ENCODE measurements around the gene MED9.

The MED9 gene

GRCh38 chr17:17506893-17507464 lies 30.2 kb downstream of the MED9 start:
- ChIA-PET CTCF (interaction anchor here (0.7 to 1.0 kb wide), 2 partner anchors 61 to 517 kb away, joined by 3 to 4 read pairs; no protein-coding TSS in a partner anchor), POLR2A (interaction anchor here (1.0 kb wide), 1 partner anchor 10 kb away, joined by 3 read pairs; no protein-coding TSS in a partner anchor)
- Histone ChIP-seq H3K36me3 (ENCODE audit: control insufficient read depth in 2 of 2, insufficient read depth in 1 of 2, low read length in 2 of 2) (no peaks in the 10 kb centered on the region), H3K27ac (ENCODE audit: extremely low read depth, low read depth, low read length) (no peak overlapping the region), H3K9me3 (ENCODE audit: control insufficient read depth, insufficient read depth, low read depth, low read length) (no peaks in the 10 kb centered on the region), H3K4me1 (ENCODE audit: control insufficient read depth, insufficient read depth, low read length) (no peaks in the 10 kb centered on the region), H3K4me3 (ENCODE audit: low read depth, low read length) (no peak overlapping the region)
- no peak for TF ChIP-seq ZNF560 (tag by site-specific recombination; IDR thresholded peaks at IDR 0.05; ENCODE audit: borderline replicate concordance)
- TF ChIP-seq ZFP3 (tag by site-specific recombination; IDR thresholded peaks at IDR 0.05; ENCODE audit: low read depth): no peak
- TF ChIP-seq ZNF600 (tag by site-specific recombination; IDR thresholded peaks at IDR 0.05): no peak
- no peak for TF ChIP-seq ZBTB21 (tag by site-specific recombination; IDR thresholded peaks at IDR 0.05)
- TF ChIP-seq ZNF544 (tag by site-specific recombination; IDR thresholded peaks at IDR 0.05): no peak
- no peak for TF ChIP-seq ZNF132 (tag by site-specific recombination; IDR thresholded peaks at IDR 0.05; ENCODE audit: borderline replicate concordance)
- TF ChIP-seq ZNF707 (tag by site-specific recombination; IDR thresholded peaks at IDR 0.05): no peak

GRCh38 chr17:17507465-17508011 lies 30.7 kb downstream of the MED9 start:
- Histone ChIP-seq H3K36me3 (ENCODE audit: control insufficient read depth in 2 of 2, insufficient read depth in 1 of 2, low read length in 2 of 2) (no peaks in the 10 kb centered on the region), H3K4me1 (ENCODE audit: control insufficient read depth, insufficient read depth, low read length) (no peaks in the 10 kb centered on the region), H3K9me3 (ENCODE audit: control insufficient read depth, insufficient read depth, low read depth, low read length) (no peaks in the 10 kb centered on the region), H3K4me3 (ENCODE audit: low read depth, low read length) (no peak overlapping the region), H3K27ac (ENCODE audit: extremely low read depth, low read depth, low read length) (no peak overlapping the region)
- no peak for TF ChIP-seq FEZF1 (tag by site-specific recombination; IDR thresholded peaks at IDR 0.05)
- TF ChIP-seq ZNF692 (tag by site-specific recombination; IDR thresholded peaks at IDR 0.05): no peak
- no peak for TF ChIP-seq ZNF670 (tag by site-specific recombination; IDR thresholded peaks at IDR 0.05; ENCODE audit: low read depth)
- no peak for TF ChIP-seq SP3 (tag by site-specific recombination; IDR thresholded peaks at IDR 0.05)
- no peak for TF ChIP-seq KLF16 (tag by site-specific recombination; IDR thresholded peaks at IDR 0.05)
- no peak for TF ChIP-seq ZNF266 (tag by site-specific recombination; IDR thresholded peaks at IDR 0.05; ENCODE audit: low read depth)
- TF ChIP-seq ZNF426 (tag by site-specific recombination; IDR thresholded peaks at IDR 0.05): no peak
- no peak for TF ChIP-seq ZIC2 (tag by site-specific recombination; IDR thresholded peaks at IDR 0.05)
- TF ChIP-seq KLF17 (tag by site-specific recombination; IDR thresholded peaks at IDR 0.05): no peak
- no peak for TF ChIP-seq ZNF175 (tag by site-specific recombination; IDR thresholded peaks at IDR 0.05)
- no peak for TF ChIP-seq ZNF555 (tag by site-specific recombination; conservative IDR thresholded peaks at IDR 0.05)
- no peak for TF ChIP-seq ZNF416 (tag by site-specific recombination; IDR thresholded peaks at IDR 0.05)
- no peak for TF ChIP-seq GLIS1 (tag by site-specific recombination; IDR thresholded peaks at IDR 0.05)
- no peak for TF ChIP-seq ZNF645 (tag by site-specific recombination; IDR thresholded peaks at IDR 0.05)
- no peak for TF ChIP-seq ZNF18 (tag by site-specific recombination; IDR thresholded peaks at IDR 0.05)
- no peak for TF ChIP-seq KLF10 (tag by site-specific recombination; IDR thresholded peaks at IDR 0.05)
- CTCF ChIA-PET: interaction anchor here (0.7 to 1.6 kb wide), 3 partner anchors 16 to 516 kb away, joined by 3 to 5 read pairs (median 4); no protein-coding TSS in a partner anchor
- POLR2A ChIA-PET: interaction anchor here (1.0 kb wide), 1 partner anchor 11 kb away, joined by 3 read pairs; no protein-coding TSS in a partner anchor
